ENCODE measurements around the gene VANGL2.
"Not testable (repeated sequence)": the region's sequence is repeated elsewhere in the genome, so short reads cannot be mapped to it uniquely, and the experiment has no call there.

The VANGL2 gene

GRCh38 chr1:160377585-160378206 is 22.7 kb upstream of the VANGL2 start:
- no peak for DNase-seq (ENCODE audit: low read depth in 1 of 2, low spot score in 1 of 2)
- TF ChIP-seq CTCF (IDR thresholded peaks at IDR 0.05; ENCODE audit: insufficient read depth, low read length) (no peak), GABPA (IDR thresholded peaks at IDR 0.05; ENCODE audit: low read depth) (no peak), REST (IDR thresholded peaks at IDR 0.05; ENCODE audit: insufficient replicate concordance, low read depth) (no peak), SPI1 (IDR thresholded peaks at IDR 0.05; ENCODE audit: borderline replicate concordance, low read depth) (no peak), POLR2AphosphoS5 (IDR thresholded peaks at IDR 0.05; ENCODE audit: low read depth) (no peak)
- H3K27me3 ChIP-seq (ENCODE audit: insufficient read depth, poor library complexity, severe bottlenecking) = no peaks in the 10 kb centered on the region
- no peak overlapping the region for H3K4me3 ChIP-seq (replicated peaks; ENCODE audit: insufficient read depth, low read length)
- no peak overlapping the region for H3K27ac ChIP-seq (replicated peaks)

GRCh38 chr1:160384812-160385211 is 15.6 kb upstream of the VANGL2 start:
- DNase-seq (ENCODE audit: low read depth in 1 of 2, low spot score in 1 of 2); H3K27me3 ChIP-seq (ENCODE audit: insufficient read depth, poor library complexity, severe bottlenecking); H3K4me3 ChIP-seq (replicated peaks; ENCODE audit: insufficient read depth, low read length); H3K27ac ChIP-seq (replicated peaks): not testable (repeated sequence)

- not testable (repeated sequence) for DNase-seq (ENCODE audit: low read depth in 1 of 2, low spot score in 1 of 2)
Observed at GRCh38 chr1:160388406-160388805, 12.0 kb upstream of the VANGL2 start.

GRCh38 chr1:160394673-160395072 is 5.7 kb upstream of the VANGL2 start:
- Histone ChIP-seq H3K27ac (replicated peaks) (no peak overlapping the region), H3K27me3 (ENCODE audit: insufficient read depth, poor library complexity, severe bottlenecking) (peaks cover 11% of the 10 kb centered on the region), H3K4me3 (replicated peaks; ENCODE audit: insufficient read depth, low read length) (no peak overlapping the region)
- TF ChIP-seq CTCF (IDR thresholded peaks at IDR 0.05; ENCODE audit: insufficient read depth, low read length) (no peak), POLR2AphosphoS5 (IDR thresholded peaks at IDR 0.05; ENCODE audit: low read depth) (no peak), GABPA (IDR thresholded peaks at IDR 0.05; ENCODE audit: low read depth) (no peak), REST (IDR thresholded peaks at IDR 0.05; ENCODE audit: insufficient replicate concordance, low read depth) (no peak), SPI1 (IDR thresholded peaks at IDR 0.05; ENCODE audit: borderline replicate concordance, low read depth) (no peak)
- no peak for DNase-seq (ENCODE audit: low read depth in 1 of 2, low spot score in 1 of 2)

More at GRCh38 chr1:160388406-160388805, 12.0 kb upstream of the VANGL2 start:
- not testable (repeated sequence) for H3K27me3 ChIP-seq (ENCODE audit: insufficient read depth, poor library complexity, severe bottlenecking); H3K27ac ChIP-seq (replicated peaks); H3K4me3 ChIP-seq (replicated peaks; ENCODE audit: insufficient read depth, low read length)

GRCh38 chr1:160397651-160398050 is 2.7 kb upstream of the VANGL2 start:
- no peak overlapping the region for H3K4me3 ChIP-seq (replicated peaks; ENCODE audit: insufficient read depth, low read length)
- H3K27me3 ChIP-seq (ENCODE audit: insufficient read depth, poor library complexity, severe bottlenecking) = peaks cover 24% of the 10 kb centered on the region
- no peak overlapping the region for H3K27ac ChIP-seq (replicated peaks)
- TF ChIP-seq REST (IDR thresholded peaks at IDR 0.05; ENCODE audit: insufficient replicate concordance, low read depth) = no peak
- no peak for TF ChIP-seq SPI1 (IDR thresholded peaks at IDR 0.05; ENCODE audit: borderline replicate concordance, low read depth)
- TF ChIP-seq CTCF (IDR thresholded peaks at IDR 0.05; ENCODE audit: insufficient read depth, low read length) = no peak
- TF ChIP-seq GABPA (IDR thresholded peaks at IDR 0.05; ENCODE audit: low read depth) = no peak
- TF ChIP-seq POLR2AphosphoS5 (IDR thresholded peaks at IDR 0.05; ENCODE audit: low read depth) = no peak
- DNase-seq (ENCODE audit: low read depth in 1 of 2, low spot score in 1 of 2) = no peak

Data from HL-60 (cell line).